Measurements from ENCODE around the gene GMNN.

Gene GMNN

GRCh38 chr6:24822696-24823095 lies 48.0 kb downstream of the GMNN start:
- ChIA-PET POLR2A (no interaction called here), CTCF (interaction anchor here (1.3 to 2.4 kb wide), 3 partner anchors 12 to 140 kb away, joined by 3 to 8 read pairs (median 8); partner anchors contain the start of gene ARMH2)
- no peak for DNase-seq (ENCODE audit: extremely low spot score)
- no peak for TF ChIP-seq CTCF (IDR thresholded peaks at IDR 0.05; ENCODE audit: control extremely low read depth, extremely low read depth, low read depth, missing control alignments)

GRCh38 chr6:24823185-24823584 lies 48.4 kb downstream of the GMNN start:
- no peak for DNase-seq (ENCODE audit: extremely low spot score)
- CTCF ChIA-PET, result interaction anchor here (1.1 to 2.4 kb wide), 3 partner anchors 13 to 26 kb away, joined by 4 to 8 read pairs (median 8); partner anchors contain the start of gene ARMH2
- POLR2A ChIA-PET, result no interaction called here

GRCh38 chr6:24824142-24824938 lies 49.6 kb downstream of the GMNN start:
- ChIA-PET POLR2A (no interaction called here), CTCF (interaction anchor here (1.0 to 1.4 kb wide), 5 partner anchors 8 to 394 kb away, joined by 3 to 4 read pairs (median 3); no protein-coding TSS in a partner anchor)
- TF ChIP-seq CTCF (IDR thresholded peaks at IDR 0.05; ENCODE audit: control extremely low read depth, extremely low read depth, low read depth, missing control alignments), result no peak
- DNase-seq (ENCODE audit: extremely low spot score), result no peak

More at GRCh38 chr6:24823185-24823584, 48.4 kb downstream of the GMNN start:
- TF ChIP-seq CTCF (IDR thresholded peaks at IDR 0.05; ENCODE audit: control extremely low read depth, extremely low read depth, low read depth, missing control alignments), result no peak

- CTCF ChIA-PET, result interaction anchor here (1.0 to 1.4 kb wide), 2 partner anchors 8 to 395 kb away, joined by 3 read pairs; no protein-coding TSS in a partner anchor
- no peak for DNase-seq (ENCODE audit: extremely low spot score)
- TF ChIP-seq CTCF (IDR thresholded peaks at IDR 0.05; ENCODE audit: control extremely low read depth, extremely low read depth, low read depth, missing control alignments), result no peak
- POLR2A ChIA-PET, result no interaction called here
Observed at GRCh38 chr6:24825130-24825630, 50.4 kb downstream of the GMNN start.

- CTCF ChIA-PET, result no interaction called here
- no peak for DNase-seq (ENCODE audit: extremely low spot score)
- TF ChIP-seq CTCF (IDR thresholded peaks at IDR 0.05; ENCODE audit: control extremely low read depth, extremely low read depth, low read depth, missing control alignments), result no peak
- POLR2A ChIA-PET, result no interaction called here
Observed at GRCh38 chr6:24827162-24827561, 52.4 kb downstream of the GMNN start.

- CTCF ChIA-PET, result no interaction called here
- POLR2A ChIA-PET, result no interaction called here
- no peak for DNase-seq (ENCODE audit: extremely low spot score)
- TF ChIP-seq CTCF (IDR thresholded peaks at IDR 0.05; ENCODE audit: control extremely low read depth, extremely low read depth, low read depth, missing control alignments), result no peak
Observed at GRCh38 chr6:24827970-24828369, 53.2 kb downstream of the GMNN start.

Measured in GM10248 (cell line).